NCI-H1930 (cell line): ENCODE measurements around the gene HSD11B2.

Source experiments
- DNase-seq, 2 experiments: peaks; one replicate each; lab custom pipeline; 2025; lab: John Stamatoyannopoulos, UW

HSD11B2 gene

GRCh38 chr16:67430977-67431774 lies at the start of gene HSD11B2:
HSD11B2 (plus strand) TSS chr16:67431121; CDS start chr16:67431249, 128 bp downstream.
- DNase-seq: peak; percentile 48 to 62

GRCh38 chr16:67383284-67383683 lies 47.6 kb upstream of the HSD11B2 start:
- DNase-seq: no peak

GRCh38 chr16:67384778-67385510 lies 46.0 kb upstream of the HSD11B2 start:
- no peak for DNase-seq

- DNase-seq: no peak
Measured at GRCh38 chr16:67386861-67387455, 44.0 kb upstream of the HSD11B2 start.

- DNase-seq: no peak
Measured at GRCh38 chr16:67387479-67388079, 43.3 kb upstream of the HSD11B2 start.

- no peak for DNase-seq
Measured at GRCh38 chr16:67388191-67388590, 42.7 kb upstream of the HSD11B2 start.

- no peak for DNase-seq
Measured at GRCh38 chr16:67388591-67388990, 42.3 kb upstream of the HSD11B2 start.

- DNase-seq: no peak
Measured at GRCh38 chr16:67389911-67390815, 40.8 kb upstream of the HSD11B2 start.

GRCh38 chr16:67390816-67391423 lies 40.0 kb upstream of the HSD11B2 start:
- no peak for DNase-seq

- DNase-seq: no peak
Measured at GRCh38 chr16:67391424-67392300, 39.3 kb upstream of the HSD11B2 start.

GRCh38 chr16:67392301-67393059 lies 38.4 kb upstream of the HSD11B2 start:
- DNase-seq: no peak

- DNase-seq: peak; percentile 70 to 78
Measured at GRCh38 chr16:67393111-67393787, 37.7 kb upstream of the HSD11B2 start, which contains the start of gene TPPP3. TPPP3 (minus strand) TSS chr16:67393498; CDS start chr16:67391111, 2,387 bp downstream.

GRCh38 chr16:67393788-67394154 lies 37.1 kb upstream of the HSD11B2 start:
- DNase-seq: no peak

GRCh38 chr16:67394155-67395104 lies 36.5 kb upstream of the HSD11B2 start:
- no peak for DNase-seq

GRCh38 chr16:67395105-67395457 lies 35.8 kb upstream of the HSD11B2 start:
- no peak for DNase-seq

GRCh38 chr16:67395458-67396158 lies 35.3 kb upstream of the HSD11B2 start:
- DNase-seq: peak; percentile 51 to 54
